GM23338 (cell line): ENCODE measurements around the gene TMEM255B. TPM values are rescaled to one million over a fixed set of nuclear protein-coding genes. Genes with fewer than 3 reads are reported as not detected.

Experiments used
- ATAC-seq: fragments of 200-7000 bp; cut with Tn5 transposase; 3 replicates; pipeline ENCODE4 v1.9.1; 2020
- DNase-seq: peaks from one replicate; pipeline ENCODE4 v3.0.0-alpha.2; 2015; ENCODE audit warnings: low spot score
- H2AFZ ChIP-seq: fragments of 200-600 bp; sonication (generic); 2 replicates; pipeline ENCODE4 v1.8.0; 2016; ENCODE audit warnings: antibody characterized with exemption, mild to moderate bottlenecking, moderate library complexity
- H3F3A ChIP-seq: fragments of 200-600 bp; sonication (generic); replicated peaks from 2 replicates; pipeline ENCODE4 v1.8.0; 2017; ENCODE audit warnings: antibody characterized with exemption, mixed run types, low read depth
- H3K27ac ChIP-seq: fragments of 200-600 bp; sonication (generic); 2 replicates; pipeline ENCODE4 v1.6.1; 2016; ENCODE audit warnings: low read depth
- H3K27me3 ChIP-seq: fragments of 200-600 bp; sonication (generic); 2 replicates; pipeline ENCODE4 v1.8.0; 2016; ENCODE audit warnings: mild to moderate bottlenecking, mixed run types, moderate library complexity; ENCODE audit not compliant: insufficient read depth
- H3K36me3 ChIP-seq: fragments of 200-600 bp; sonication (generic); 2 replicates; pipeline ENCODE4 v1.8.0; 2016; ENCODE audit warnings: mild to moderate bottlenecking; ENCODE audit not compliant: insufficient read depth
- H3K4me1 ChIP-seq: fragments of 200-600 bp; sonication (generic); 2 replicates; pipeline ENCODE4 v1.8.0; 2016; ENCODE audit warnings: mild to moderate bottlenecking, moderate library complexity; ENCODE audit not compliant: insufficient read depth
- H3K4me2 ChIP-seq: fragments of 200-600 bp; sonication (generic); 2 replicates; pipeline ENCODE4 v1.7.1; 2017; ENCODE audit warnings: mixed run types
- H3K4me3 ChIP-seq: fragments of 200-600 bp; sonication (generic); 2 replicates; pipeline ENCODE4 v1.6.1; 2016; ENCODE audit warnings: mixed run types
- H3K79me2 ChIP-seq: fragments of 200-600 bp; sonication (generic); replicated peaks from 2 replicates; pipeline ENCODE4 v1.8.0; 2017; ENCODE audit warnings: mild to moderate bottlenecking; ENCODE audit not compliant: insufficient read depth
- H3K9me2 ChIP-seq: fragments of 200-600 bp; sonication (generic); 2 replicates; pipeline ENCODE4 v1.8.0; 2017; ENCODE audit not compliant: insufficient read depth
- H4K20me1 ChIP-seq: fragments of 200-600 bp; sonication (generic); replicated peaks from 2 replicates; pipeline ENCODE4 v1.8.0; 2017; ENCODE audit warnings: mild to moderate bottlenecking; ENCODE audit not compliant: insufficient read depth
- H3K27ac Mint-ChIP-seq: 2 replicates; pipeline ENCODE4 v1.8.0; 2020; ENCODE audit warnings: inconsistent platforms, mild to moderate bottlenecking, moderate library complexity, mixed read lengths
- H3K27me3 Mint-ChIP-seq: 3 replicates; pipeline ENCODE4 v1.8.0; 2022; ENCODE audit warnings: low read depth, mild to moderate bottlenecking, moderate library complexity, mixed read lengths, inconsistent platforms; ENCODE audit not compliant: insufficient read depth, poor library complexity
- H3K36me3 Mint-ChIP-seq: 3 replicates; pipeline ENCODE4 v1.8.0; 2021; ENCODE audit warnings: low read depth, mild to moderate bottlenecking, inconsistent platforms, moderate library complexity, mixed read lengths
- H3K4me1 Mint-ChIP-seq: 3 replicates; pipeline ENCODE4 v1.8.0; 2020; ENCODE audit warnings: mild to moderate bottlenecking, inconsistent platforms, mixed read lengths
- H3K4me3 Mint-ChIP-seq: 3 replicates; pipeline ENCODE4 v1.8.0; 2021; ENCODE audit warnings: moderate library complexity, mild to moderate bottlenecking, inconsistent platforms, mixed read lengths
- H3K9me3 Mint-ChIP-seq: 3 replicates; pipeline ENCODE4 v1.8.0; 2020; ENCODE audit warnings: moderate library complexity, mild to moderate bottlenecking, inconsistent platforms, mixed read lengths
- CREB1 ChIP-seq: fragments of 250-450 bp; sonication (Bioruptor Pico); IDR thresholded peaks from 2 replicates; pipeline ENCODE4 v1.5.0; 2020; ENCODE audit warnings: low read depth, mild to moderate bottlenecking, moderate library complexity
- EZH2 ChIP-seq: fragments of 200-600 bp; sonication (generic); IDR thresholded peaks from one replicate; pipeline ENCODE4 v1.8.0; 2017; ENCODE audit warnings: antibody characterized with exemption, mild to moderate bottlenecking, low read depth; ENCODE audit not compliant: unreplicated experiment
- EZH2phosphoT487 ChIP-seq: fragments of 200-600 bp; sonication (generic); IDR thresholded peaks from one replicate; pipeline ENCODE4 v1.8.1; 2018; ENCODE audit warnings: antibody characterized with exemption; ENCODE audit not compliant: unreplicated experiment
- JUNB ChIP-seq: IDR thresholded peaks from one replicate; pipeline ENCODE4 v1.6.1; 2016; ENCODE audit warnings: antibody characterized with exemption; ENCODE audit not compliant: unreplicated experiment
- NANOG ChIP-seq: IDR thresholded peaks from 2 replicates; pipeline ENCODE4 v1.6.1; 2016; ENCODE audit warnings: antibody characterized with exemption, borderline replicate concordance
- POLR2AphosphoS5 ChIP-seq: IDR thresholded peaks from 2 replicates; pipeline ENCODE4 v1.6.1; 2016; ENCODE audit warnings: antibody characterized with exemption, low read depth
- STAT1 ChIP-seq: IDR thresholded peaks from one replicate; pipeline ENCODE4 v1.6.1; 2016; ENCODE audit warnings: antibody characterized with exemption; ENCODE audit not compliant: unreplicated experiment
- ZNF114 ChIP-seq: fragments of 250-450 bp; sonication (Bioruptor Pico); IDR thresholded peaks from 2 replicates; pipeline ENCODE4 v1.5.0; 2020; ENCODE audit warnings: mild to moderate bottlenecking, moderate library complexity
- ZNF331 ChIP-seq: fragments of 250-450 bp; sonication (Bioruptor Pico); IDR thresholded peaks from 2 replicates; pipeline ENCODE4 v1.5.0; 2020; ENCODE audit warnings: low read depth, mild to moderate bottlenecking, moderate library complexity
- polyA plus RNA-seq: library from polyadenylated mRNA; unstranded; fragments of >200 nt; fragmentation: Nextera tagmentation; extraction: Ambion mirVana; gene quantifications from 2 replicates; pipeline ENCODE4 v1.2.1, GENCODE V29; 2016
- total RNA-seq: library from RNA; depleted of rRNA; stranded (reverse); fragments of >200 nt; shearing (Covaris generic); gene quantifications from 2 replicates; pipeline ENCODE4 v1.2.3, GENCODE V29; 2014
- TF ChIP-seq, protein P1 (sequence below): IDR thresholded peaks from one replicate; pipeline ENCODE4 v1.6.1; 2018; ENCODE audit warnings: antibody characterized with exemption; ENCODE audit not compliant: unreplicated experiment
- TF ChIP-seq, protein P2 (sequence below): IDR thresholded peaks from 2 replicates; pipeline ENCODE4 v1.6.1; 2016; ENCODE audit warnings: antibody characterized with exemption
- TF ChIP-seq, protein P3 (sequence below), 2 experiments: fragments of 200-600 bp in 1 of 2; sonication (generic) in 1 of 2; conservative IDR thresholded peaks; 2 replicates each; pipeline versions ENCODE4 v1.5.1 to v1.6.1; 2016 to 2017; ENCODE audit warnings: antibody characterized with exemption in 2 of 2, low read depth in 2 of 2, mild to moderate bottlenecking in 2 of 2, moderate library complexity in 1 of 2

TMEM255B gene
- total and polyA plus RNA-seq, 2 experiments from 2014 or later, result 0.69 to 4.4 TPM

DNA sequence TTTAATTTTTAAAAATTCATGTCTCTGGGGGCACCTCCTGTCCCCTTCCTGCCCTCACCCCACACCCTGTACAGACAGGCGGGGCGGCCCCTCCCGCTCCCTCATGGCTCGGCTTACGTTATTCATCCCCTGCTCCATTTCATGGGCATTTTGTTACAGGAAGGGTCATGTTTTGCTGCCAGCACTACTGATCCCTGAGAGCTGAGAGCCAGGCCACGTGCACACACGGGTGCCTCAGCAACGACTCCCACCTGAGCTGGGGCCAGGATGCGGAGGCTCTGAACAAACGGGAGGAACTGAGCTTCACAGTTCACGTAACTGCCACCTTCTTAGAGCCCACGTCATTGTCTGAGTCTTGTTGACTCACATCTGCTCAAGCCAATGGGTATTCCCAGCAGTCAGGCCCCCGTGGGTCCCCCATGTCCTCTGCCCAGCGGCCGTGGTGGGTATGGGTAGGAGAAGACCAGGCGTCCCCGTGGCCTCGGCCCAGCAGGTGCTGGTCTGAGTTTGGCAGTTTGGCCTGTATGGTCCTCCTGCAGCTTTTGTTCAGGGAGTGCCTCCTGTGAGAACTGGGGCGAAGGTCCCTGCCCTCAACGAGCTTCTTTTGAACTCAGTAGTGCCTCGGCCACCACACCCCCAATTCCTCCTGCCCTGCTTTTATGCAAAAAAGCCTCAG lies 16.4 kb upstream of the TMEM255B start (continued):
- TF ChIP-seq, protein P1, sequence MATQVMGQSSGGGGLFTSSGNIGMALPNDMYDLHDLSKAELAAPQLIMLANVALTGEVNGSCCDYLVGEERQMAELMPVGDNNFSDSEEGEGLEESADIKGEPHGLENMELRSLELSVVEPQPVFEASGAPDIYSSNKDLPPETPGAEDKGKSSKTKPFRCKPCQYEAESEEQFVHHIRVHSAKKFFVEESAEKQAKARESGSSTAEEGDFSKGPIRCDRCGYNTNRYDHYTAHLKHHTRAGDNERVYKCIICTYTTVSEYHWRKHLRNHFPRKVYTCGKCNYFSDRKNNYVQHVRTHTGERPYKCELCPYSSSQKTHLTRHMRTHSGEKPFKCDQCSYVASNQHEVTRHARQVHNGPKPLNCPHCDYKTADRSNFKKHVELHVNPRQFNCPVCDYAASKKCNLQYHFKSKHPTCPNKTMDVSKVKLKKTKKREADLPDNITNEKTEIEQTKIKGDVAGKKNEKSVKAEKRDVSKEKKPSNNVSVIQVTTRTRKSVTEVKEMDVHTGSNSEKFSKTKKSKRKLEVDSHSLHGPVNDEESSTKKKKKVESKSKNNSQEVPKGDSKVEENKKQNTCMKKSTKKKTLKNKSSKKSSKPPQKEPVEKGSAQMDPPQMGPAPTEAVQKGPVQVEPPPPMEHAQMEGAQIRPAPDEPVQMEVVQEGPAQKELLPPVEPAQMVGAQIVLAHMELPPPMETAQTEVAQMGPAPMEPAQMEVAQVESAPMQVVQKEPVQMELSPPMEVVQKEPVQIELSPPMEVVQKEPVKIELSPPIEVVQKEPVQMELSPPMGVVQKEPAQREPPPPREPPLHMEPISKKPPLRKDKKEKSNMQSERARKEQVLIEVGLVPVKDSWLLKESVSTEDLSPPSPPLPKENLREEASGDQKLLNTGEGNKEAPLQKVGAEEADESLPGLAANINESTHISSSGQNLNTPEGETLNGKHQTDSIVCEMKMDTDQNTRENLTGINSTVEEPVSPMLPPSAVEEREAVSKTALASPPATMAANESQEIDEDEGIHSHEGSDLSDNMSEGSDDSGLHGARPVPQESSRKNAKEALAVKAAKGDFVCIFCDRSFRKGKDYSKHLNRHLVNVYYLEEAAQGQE, result no peak
- TF ChIP-seq JUNB (no peak), NANOG (no peak), EZH2 (no peak), EZH2phosphoT487 (no peak), ZNF331 (CRISPR knock-in tag) (no peak), STAT1 (no peak), POLR2AphosphoS5 (no peak)
- TF ChIP-seq, protein P2, sequence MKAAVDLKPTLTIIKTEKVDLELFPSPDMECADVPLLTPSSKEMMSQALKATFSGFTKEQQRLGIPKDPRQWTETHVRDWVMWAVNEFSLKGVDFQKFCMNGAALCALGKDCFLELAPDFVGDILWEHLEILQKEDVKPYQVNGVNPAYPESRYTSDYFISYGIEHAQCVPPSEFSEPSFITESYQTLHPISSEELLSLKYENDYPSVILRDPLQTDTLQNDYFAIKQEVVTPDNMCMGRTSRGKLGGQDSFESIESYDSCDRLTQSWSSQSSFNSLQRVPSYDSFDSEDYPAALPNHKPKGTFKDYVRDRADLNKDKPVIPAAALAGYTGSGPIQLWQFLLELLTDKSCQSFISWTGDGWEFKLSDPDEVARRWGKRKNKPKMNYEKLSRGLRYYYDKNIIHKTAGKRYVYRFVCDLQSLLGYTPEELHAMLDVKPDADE, result no peak
- TF ChIP-seq, protein P3, sequence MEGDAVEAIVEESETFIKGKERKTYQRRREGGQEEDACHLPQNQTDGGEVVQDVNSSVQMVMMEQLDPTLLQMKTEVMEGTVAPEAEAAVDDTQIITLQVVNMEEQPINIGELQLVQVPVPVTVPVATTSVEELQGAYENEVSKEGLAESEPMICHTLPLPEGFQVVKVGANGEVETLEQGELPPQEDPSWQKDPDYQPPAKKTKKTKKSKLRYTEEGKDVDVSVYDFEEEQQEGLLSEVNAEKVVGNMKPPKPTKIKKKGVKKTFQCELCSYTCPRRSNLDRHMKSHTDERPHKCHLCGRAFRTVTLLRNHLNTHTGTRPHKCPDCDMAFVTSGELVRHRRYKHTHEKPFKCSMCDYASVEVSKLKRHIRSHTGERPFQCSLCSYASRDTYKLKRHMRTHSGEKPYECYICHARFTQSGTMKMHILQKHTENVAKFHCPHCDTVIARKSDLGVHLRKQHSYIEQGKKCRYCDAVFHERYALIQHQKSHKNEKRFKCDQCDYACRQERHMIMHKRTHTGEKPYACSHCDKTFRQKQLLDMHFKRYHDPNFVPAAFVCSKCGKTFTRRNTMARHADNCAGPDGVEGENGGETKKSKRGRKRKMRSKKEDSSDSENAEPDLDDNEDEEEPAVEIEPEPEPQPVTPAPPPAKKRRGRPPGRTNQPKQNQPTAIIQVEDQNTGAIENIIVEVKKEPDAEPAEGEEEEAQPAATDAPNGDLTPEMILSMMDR (conservative IDR thresholded peaks at IDR 0.05; ENCODE audit: low read depth in 2 of 2), result no peak

DNA sequence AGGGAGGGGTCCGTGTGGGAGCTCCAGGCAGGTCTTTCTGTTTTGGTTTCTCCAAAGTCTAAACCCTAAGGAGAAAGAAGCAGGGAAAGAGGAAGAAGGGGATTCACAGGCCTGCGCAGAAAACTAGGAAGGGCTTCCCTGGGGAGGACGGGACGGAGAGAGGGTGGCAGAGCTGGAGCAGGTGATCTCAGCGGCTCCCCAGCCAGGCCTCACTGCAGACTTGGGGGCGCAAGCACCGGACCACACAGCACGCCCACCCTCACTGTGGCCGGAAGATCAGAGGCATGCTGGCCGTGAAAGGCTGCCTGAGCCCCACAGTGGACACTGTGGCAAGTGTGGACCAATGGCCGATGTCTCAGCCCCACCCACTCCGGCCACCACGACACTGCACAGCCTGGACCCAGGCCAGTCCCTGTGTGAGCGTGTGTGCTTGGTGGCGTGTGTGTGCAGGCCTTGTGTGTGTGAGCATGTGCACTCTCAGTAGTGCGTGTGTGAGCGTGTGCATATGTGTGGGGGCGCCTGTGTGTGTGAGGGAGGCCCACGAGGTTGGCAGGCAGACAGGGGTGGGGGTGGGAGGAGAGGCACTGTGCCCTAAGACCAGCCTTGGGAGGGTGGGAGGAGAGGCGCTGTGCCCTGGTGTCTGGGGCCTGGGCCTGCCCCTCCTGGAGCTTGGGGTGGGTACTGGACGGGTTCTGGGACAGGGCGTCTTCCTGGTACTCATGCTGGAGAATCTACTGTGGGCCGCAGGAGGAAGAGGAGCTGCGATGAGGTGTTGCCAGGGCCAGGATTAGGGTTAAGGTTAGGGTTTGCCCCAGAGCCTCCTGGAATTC lies 15.4 kb upstream of the TMEM255B start:
- no peak overlapping the region for H3K4me2 ChIP-seq
- H3F3A ChIP-seq, result peaks cover 11% of the 10 kb centered on the region; the same call in 1 of the 2 replicates
- Mint-ChIP-seq H3K4me1 (peaks cover 20% of the 10 kb centered on the region), H3K27ac (no peak overlapping the region), H3K4me3 (no peak overlapping the region), H3K27me3 (peaks cover 13% of the 10 kb centered on the region), H3K36me3 (no peaks in the 10 kb centered on the region; the same call in 2 of the 3 replicates), H3K9me3 (no peaks in the 10 kb centered on the region)
- H3K4me3 ChIP-seq, result no peak overlapping the region
- H3K79me2 ChIP-seq, result no peaks in the 10 kb centered on the region
- no peak overlapping the region for H2AFZ ChIP-seq
- DNase-seq, result no peak
- no peaks in the 10 kb centered on the region for H4K20me1 ChIP-seq
- H3K36me3 ChIP-seq, result no peaks in the 10 kb centered on the region
- no peaks in the 10 kb centered on the region for H3K4me1 ChIP-seq
- no peak for ATAC-seq
- H3K9me2 ChIP-seq, result no peaks in the 10 kb centered on the region
- H3K27me3 ChIP-seq, result no peaks in the 10 kb centered on the region
- H3K27ac ChIP-seq, result no peak overlapping the region
- TF ChIP-seq EZH2phosphoT487 (no peak), STAT1 (no peak), JUNB (no peak), EZH2 (no peak), CREB1 (CRISPR knock-in tag) (no peak), ZNF114 (CRISPR knock-in tag) (no peak), NANOG (no peak), ZNF331 (CRISPR knock-in tag) (no peak)
- TF ChIP-seq, protein P1, result no peak
- TF ChIP-seq, protein P2, result no peak
